Measurements from ENCODE around the gene NDUFS7.

The NDUFS7 gene

DNA sequence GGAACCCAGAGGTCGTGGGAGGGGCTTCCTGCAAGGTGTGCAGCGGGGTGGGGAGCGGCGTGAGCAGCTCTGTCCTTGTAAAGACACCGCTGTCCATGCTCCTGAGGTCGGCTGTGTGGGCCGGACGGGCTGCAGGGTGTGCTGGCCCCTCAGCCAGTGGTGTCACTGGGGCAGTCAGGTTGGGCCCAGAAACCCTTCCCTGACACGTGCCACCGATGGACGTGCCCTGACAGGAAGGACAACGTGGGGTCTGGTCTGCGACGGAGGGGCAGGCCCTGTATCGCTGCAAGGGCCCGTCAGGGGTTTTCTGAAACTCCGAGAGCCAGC, 50.3 kb downstream of the NDUFS7 start:
- Histone ChIP-seq H3K4me3 (replicated peaks; ENCODE audit: low read depth, low read length) (no peak overlapping the region), H3K27me3 (replicated peaks; ENCODE audit: control insufficient read depth, insufficient read depth, low read length) (no peaks in the 10 kb centered on the region), H3K36me3 (ENCODE audit: control insufficient read depth, insufficient read depth, low read length) (peaks cover 34% of the 10 kb centered on the region)
- DNase-seq (ENCODE audit: extremely low read depth, insufficient read length) = no peak
- TF ChIP-seq, protein P1, sequence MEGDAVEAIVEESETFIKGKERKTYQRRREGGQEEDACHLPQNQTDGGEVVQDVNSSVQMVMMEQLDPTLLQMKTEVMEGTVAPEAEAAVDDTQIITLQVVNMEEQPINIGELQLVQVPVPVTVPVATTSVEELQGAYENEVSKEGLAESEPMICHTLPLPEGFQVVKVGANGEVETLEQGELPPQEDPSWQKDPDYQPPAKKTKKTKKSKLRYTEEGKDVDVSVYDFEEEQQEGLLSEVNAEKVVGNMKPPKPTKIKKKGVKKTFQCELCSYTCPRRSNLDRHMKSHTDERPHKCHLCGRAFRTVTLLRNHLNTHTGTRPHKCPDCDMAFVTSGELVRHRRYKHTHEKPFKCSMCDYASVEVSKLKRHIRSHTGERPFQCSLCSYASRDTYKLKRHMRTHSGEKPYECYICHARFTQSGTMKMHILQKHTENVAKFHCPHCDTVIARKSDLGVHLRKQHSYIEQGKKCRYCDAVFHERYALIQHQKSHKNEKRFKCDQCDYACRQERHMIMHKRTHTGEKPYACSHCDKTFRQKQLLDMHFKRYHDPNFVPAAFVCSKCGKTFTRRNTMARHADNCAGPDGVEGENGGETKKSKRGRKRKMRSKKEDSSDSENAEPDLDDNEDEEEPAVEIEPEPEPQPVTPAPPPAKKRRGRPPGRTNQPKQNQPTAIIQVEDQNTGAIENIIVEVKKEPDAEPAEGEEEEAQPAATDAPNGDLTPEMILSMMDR (IDR thresholded peaks at IDR 0.05; ENCODE audit: insufficient read depth, low read length, poor library complexity, severe bottlenecking) = no peak

DNA sequence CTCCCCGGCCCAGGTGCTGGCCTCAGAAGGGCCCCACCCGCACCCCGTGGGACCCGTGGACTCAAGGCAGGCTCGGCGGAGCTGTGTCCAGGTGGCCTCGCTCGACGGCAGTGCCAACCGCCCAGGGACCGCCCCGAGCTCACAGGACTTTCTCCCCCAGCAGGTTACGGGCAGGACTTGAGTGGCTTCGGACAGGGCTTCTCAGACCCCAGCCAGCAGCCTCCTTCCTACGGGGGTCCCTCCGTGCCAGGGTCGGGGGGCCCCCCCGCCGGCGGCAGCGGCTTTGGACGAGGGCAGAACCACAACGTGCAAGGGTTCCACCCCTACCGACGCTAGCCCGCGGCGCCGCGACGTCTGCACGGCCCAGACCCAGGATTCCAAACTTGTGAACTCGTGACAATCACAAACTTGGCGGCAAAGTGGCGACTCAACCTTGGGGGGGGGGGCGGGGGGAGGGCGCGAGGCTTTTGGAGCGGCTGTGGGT, 50.9 kb downstream of the NDUFS7 start:
- DNase-seq (ENCODE audit: extremely low read depth, insufficient read length) = no peak
- TF ChIP-seq, protein P1 (IDR thresholded peaks at IDR 0.05; ENCODE audit: insufficient read depth, low read length, poor library complexity, severe bottlenecking) = no peak
- H3K36me3 ChIP-seq (ENCODE audit: control insufficient read depth, insufficient read depth, low read length) = peaks cover 31% of the 10 kb centered on the region
- no peaks in the 10 kb centered on the region for H3K27me3 ChIP-seq (replicated peaks; ENCODE audit: control insufficient read depth, insufficient read depth, low read length)
- H3K4me3 ChIP-seq (replicated peaks; ENCODE audit: low read depth, low read length) = no peak overlapping the region

DNA sequence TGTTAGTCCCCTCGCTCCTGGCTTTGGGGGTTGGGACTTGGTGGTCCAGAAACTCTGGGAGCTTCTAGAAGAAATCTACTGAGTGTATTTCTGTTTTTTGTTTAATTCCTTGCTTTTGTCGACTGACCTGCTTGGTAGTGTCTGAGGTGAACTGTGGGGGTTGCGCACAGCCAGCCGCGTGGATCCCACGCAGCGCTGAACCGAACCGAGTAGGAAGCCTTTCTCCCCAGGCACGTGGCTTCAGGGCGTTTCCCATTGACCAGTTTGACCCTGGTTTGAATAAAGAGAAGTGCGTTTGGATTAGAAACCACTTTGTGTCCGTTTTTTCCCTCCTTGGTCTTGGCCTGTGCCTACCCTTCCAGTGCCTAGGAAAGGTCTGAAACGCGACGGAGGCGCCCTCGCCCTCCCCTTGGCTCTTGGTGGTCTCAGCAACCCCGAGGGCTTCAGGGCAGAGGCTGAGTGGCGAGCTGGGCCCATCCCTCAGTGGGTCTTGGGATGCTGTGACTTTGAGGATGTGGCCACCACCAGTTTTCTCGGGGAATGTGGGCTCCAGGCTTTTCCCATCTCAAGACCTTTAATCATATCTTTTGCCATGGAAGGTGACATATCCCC, 51.8 kb downstream of the NDUFS7 start:
- peaks cover 37% of the 10 kb centered on the region for H3K36me3 ChIP-seq (ENCODE audit: control insufficient read depth, insufficient read depth, low read length)
- no peaks in the 10 kb centered on the region for H3K27me3 ChIP-seq (replicated peaks; ENCODE audit: control insufficient read depth, insufficient read depth, low read length)
- no peak for DNase-seq (ENCODE audit: extremely low read depth, insufficient read length)
- TF ChIP-seq, protein P1 (IDR thresholded peaks at IDR 0.05; ENCODE audit: insufficient read depth, low read length, poor library complexity, severe bottlenecking) = no peak
- H3K4me3 ChIP-seq (replicated peaks; ENCODE audit: low read depth, low read length) = no peak overlapping the region

DNA sequence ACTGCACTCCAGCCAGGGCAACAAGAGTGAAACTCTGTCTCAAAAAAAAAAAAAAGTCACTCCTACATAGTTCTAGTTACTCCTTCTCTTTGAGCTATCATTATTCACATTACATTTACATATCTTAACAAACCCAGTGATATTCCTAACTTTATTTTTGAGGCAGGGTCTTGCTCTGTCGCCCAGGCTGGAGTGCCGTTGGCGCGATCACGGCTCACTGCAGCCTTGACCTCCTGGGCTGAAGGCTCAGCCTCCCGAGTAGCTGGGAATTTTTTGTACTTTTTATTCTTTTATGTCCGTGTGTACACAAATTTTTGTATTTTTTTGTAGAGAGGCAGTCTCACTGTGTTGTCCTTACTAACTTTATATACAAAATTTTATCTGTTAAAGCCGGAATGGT, 53.9 kb downstream of the NDUFS7 start:
- TF ChIP-seq, protein P1 (IDR thresholded peaks at IDR 0.05; ENCODE audit: insufficient read depth, low read length, poor library complexity, severe bottlenecking) = no peak
- DNase-seq (ENCODE audit: extremely low read depth, insufficient read length) = no peak
- Histone ChIP-seq H3K36me3 (ENCODE audit: control insufficient read depth, insufficient read depth, low read length) (peaks cover 39% of the 10 kb centered on the region), H3K27me3 (replicated peaks; ENCODE audit: control insufficient read depth, insufficient read depth, low read length) (no peaks in the 10 kb centered on the region), H3K4me3 (replicated peaks; ENCODE audit: low read depth, low read length) (peak overlapping the region; percentile 80)

DNA sequence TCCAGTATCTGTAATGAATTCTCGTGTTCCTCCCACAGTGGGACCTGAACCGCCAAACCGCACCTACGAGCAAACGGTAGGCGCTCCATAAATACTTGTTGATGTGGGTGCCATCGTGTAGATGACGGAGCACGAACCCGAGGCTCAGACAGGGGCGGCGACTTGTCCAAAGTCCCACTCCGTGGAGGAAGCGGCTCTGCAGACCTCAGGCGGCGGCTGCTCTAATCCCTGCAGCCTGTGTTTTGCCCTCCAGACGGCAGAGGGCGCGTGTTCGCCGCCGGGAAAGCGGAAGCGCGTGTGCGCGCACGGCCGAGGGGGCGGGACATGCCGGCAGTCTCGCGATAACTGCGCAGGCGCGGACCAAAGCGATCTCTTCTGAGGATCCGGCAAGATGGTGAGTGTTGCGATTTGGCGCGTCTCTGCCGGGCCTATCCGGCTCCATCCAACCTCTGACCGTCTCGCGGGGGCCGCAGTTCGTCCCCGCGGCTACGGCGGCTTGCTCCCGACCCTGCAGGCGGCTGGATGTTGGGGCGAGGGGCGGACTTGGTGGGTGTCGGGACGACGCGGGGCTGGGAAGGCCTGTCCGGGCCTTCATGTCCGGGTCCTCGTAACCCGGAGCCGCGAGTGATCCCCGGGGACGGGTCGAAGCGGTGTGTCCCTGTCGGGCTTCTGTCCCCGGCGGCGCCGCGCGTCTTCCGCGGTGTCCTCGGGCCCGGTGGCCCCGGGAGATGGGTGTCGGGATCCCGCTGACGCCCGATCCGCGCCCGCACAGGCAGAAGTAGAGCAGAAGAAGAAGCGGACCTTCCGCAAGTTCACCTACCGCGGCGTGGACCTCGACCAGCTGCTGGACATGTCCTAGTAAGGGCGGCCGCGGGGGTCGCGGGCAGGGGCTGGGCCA, 54.6 kb downstream of the NDUFS7 start, which contains the start of gene RPS15:
TSS of gene RPS15 (plus strand) at position 362 of the 898 bp plus-strand sequence. CDS start at position 392, 30 bp downstream.
- TF ChIP-seq, protein P1 (IDR thresholded peaks at IDR 0.05; ENCODE audit: insufficient read depth, low read length, poor library complexity, severe bottlenecking) = peak; percentile 97
- peak; percentile 97 for DNase-seq (ENCODE audit: extremely low read depth, insufficient read length)
- Histone ChIP-seq H3K4me3 (replicated peaks; ENCODE audit: low read depth, low read length) (peak within 1 kb of the TSS; percentile 80), H3K27me3 (replicated peaks; ENCODE audit: control insufficient read depth, insufficient read depth, low read length) (no peaks in the 10 kb centered on the region), H3K36me3 (ENCODE audit: control insufficient read depth, insufficient read depth, low read length) (peaks cover 37% of the 10 kb centered on the region)

Data from GM06990 (cell line).